H1 (cell line): ENCODE measurements around the gene SMPDL3B. TPM values are rescaled to one million over a fixed set of nuclear protein-coding genes. Genes with fewer than 3 reads are reported as not detected.

Source experiments
- BACH1 ChIP-seq: IDR thresholded peaks from 2 replicates; pipeline ENCODE4 v1.6.1; 2012; ENCODE audit warnings: low read length, improper control_type of control experiment
- polyA plus RNA-seq, 7 experiments: library from polyadenylated mRNA; depleted of rRNA in 3 of 7; stranded (reverse) in 5 of 7; unstranded in 2 of 7; fragments of >200 nt in 5 of 7; fragments of 200-250 nt in 2 of 7; gene quantifications; 1 replicate in 5 of 7; 2 replicates in 1 of 7; 4 replicates in 1 of 7; pipeline versions ENCODE4 v1.2.1 to v1.2.3, GENCODE V29; 2011 to 2013; ENCODE audit warnings: missing spikeins in 2 of 7, mixed read lengths in 2 of 7
- total RNA-seq: library from RNA; stranded (reverse); fragmentation: NEBNext Ultra II Directional; extraction: Animal tissue kit (Norgen Biotek cat#: 25700); gene quantifications from 2 replicates; pipeline ENCODE4 v1.2.1, GENCODE V29; 2021

Gene SMPDL3B
- total and polyA plus RNA-seq, 2 of the 8 experiments (the other 6 are each of a cell fraction or from before 2014, with no cell fraction given), result 54.7 to 143 TPM

GRCh38 chr1:27928216-27928954, 6.4 kb upstream of the SMPDL3B start (continued):
- TF ChIP-seq BACH1, result no peak
